PC-3 (cell line): ENCODE data around the gene TSPAN13.

Experiments used
- EZH2 ChIP-seq: fragments of 300-600 bp; sonication (generic); IDR thresholded peaks from one replicate; pipeline ENCODE4 v1.6.1; 2017; ENCODE audit warnings: antibody characterized with exemption, mild to moderate bottlenecking, low read length; ENCODE audit not compliant: unreplicated experiment
- EZH2phosphoT487 ChIP-seq: fragments of 300-600 bp; sonication (generic); IDR thresholded peaks from 2 replicates; pipeline ENCODE4 v1.6.1; 2018; ENCODE audit warnings: mild to moderate bottlenecking, antibody characterized with exemption, low read length, borderline replicate concordance
- TF ChIP-seq, protein P1 (sequence below): fragments of 300-600 bp; sonication (generic); conservative IDR thresholded peaks from 2 replicates; pipeline ENCODE4 v1.5.1; 2017; ENCODE audit warnings: antibody characterized with exemption, low read depth, mild to moderate bottlenecking, low read length

GRCh38 chr7:16791905-16792698, 38.5 kb downstream of the TSPAN13 start:
- TF ChIP-seq, protein P1, sequence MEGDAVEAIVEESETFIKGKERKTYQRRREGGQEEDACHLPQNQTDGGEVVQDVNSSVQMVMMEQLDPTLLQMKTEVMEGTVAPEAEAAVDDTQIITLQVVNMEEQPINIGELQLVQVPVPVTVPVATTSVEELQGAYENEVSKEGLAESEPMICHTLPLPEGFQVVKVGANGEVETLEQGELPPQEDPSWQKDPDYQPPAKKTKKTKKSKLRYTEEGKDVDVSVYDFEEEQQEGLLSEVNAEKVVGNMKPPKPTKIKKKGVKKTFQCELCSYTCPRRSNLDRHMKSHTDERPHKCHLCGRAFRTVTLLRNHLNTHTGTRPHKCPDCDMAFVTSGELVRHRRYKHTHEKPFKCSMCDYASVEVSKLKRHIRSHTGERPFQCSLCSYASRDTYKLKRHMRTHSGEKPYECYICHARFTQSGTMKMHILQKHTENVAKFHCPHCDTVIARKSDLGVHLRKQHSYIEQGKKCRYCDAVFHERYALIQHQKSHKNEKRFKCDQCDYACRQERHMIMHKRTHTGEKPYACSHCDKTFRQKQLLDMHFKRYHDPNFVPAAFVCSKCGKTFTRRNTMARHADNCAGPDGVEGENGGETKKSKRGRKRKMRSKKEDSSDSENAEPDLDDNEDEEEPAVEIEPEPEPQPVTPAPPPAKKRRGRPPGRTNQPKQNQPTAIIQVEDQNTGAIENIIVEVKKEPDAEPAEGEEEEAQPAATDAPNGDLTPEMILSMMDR, result no peak
- TF ChIP-seq EZH2phosphoT487 (no peak), EZH2 (no peak)
